ENCODE results near the gene RGS3. TPM values are rescaled to one million over a fixed set of nuclear protein-coding genes. Genes with fewer than 3 reads are reported as not detected.

Gene RGS3
- polyA plus RNA-seq, 2 of the 4 experiments (the other 2 are of a cell fraction) = 19.6 to 22.9 TPM

DNA sequence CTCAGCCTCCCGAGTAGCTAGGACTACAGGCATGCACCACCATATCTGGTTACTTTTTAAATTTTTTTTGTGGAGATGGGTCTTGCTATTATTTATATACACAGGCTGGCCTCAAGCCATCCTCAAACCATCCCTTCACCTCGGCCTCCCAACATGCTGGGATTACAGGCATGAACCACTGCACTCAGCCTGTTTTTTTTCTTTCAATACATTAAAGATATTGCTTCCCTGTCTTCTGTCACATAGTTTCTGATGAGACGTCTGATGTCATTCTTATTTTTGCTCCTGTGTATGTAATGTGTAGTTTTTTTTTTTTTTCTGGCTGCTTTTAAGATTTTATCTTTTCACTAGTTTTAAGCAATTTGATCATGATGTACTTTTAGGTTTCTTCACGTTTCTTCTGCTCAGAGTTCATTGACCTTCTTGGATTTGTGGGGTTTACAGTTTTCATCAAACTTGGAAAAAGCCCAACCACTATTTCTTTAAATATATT, 11.4 kb upstream of the RGS3 start:
- Histone ChIP-seq H3K9me3 (no peaks in the 10 kb centered on the region), H3K27ac (no peak overlapping the region), H3K4me2 (no peak overlapping the region), H3K4me1 (peaks cover 20% of the 10 kb centered on the region), H3K4me3 (no peak overlapping the region)
- FAIRE-seq (no peak), DNase-seq (ENCODE audit: low read depth in 1 of 2, low spot score in 1 of 2) (no peak), ATAC-seq (no peak)
- CTCF ChIA-PET = interaction anchor here (0.7 to 9.9 kb wide), 5 partner anchors 11 to 212 kb away, joined by 3 to 390 read pairs (median 4); partner anchors contain the start of gene RGS3
- POLR2A ChIA-PET = no interaction called here
- 73% methylated on average over 4 of the region's 4 CpGs for whole genome bisulfite sequencing (ENCODE audit: missing lambda C conversion rate)
- no peak for TF ChIP-seq CHD4 (IDR thresholded peaks at IDR 0.05; ENCODE audit: borderline replicate concordance)
- TF ChIP-seq ZSCAN20 (CRISPR knock-in tag; IDR thresholded peaks at IDR 0.05) = no peak
- no peak for TF ChIP-seq RCOR1 (IDR thresholded peaks at IDR 0.05; ENCODE audit: low read depth, low read length)
- TF ChIP-seq ZC3H11A (IDR thresholded peaks at IDR 0.05) = no peak
- TF ChIP-seq TFCP2L1 (CRISPR knock-in tag; IDR thresholded peaks at IDR 0.05) = no peak
- TF ChIP-seq NFE2L2 (conservative IDR thresholded peaks at IDR 0.05; ENCODE audit: low read length) = no peak
- TF ChIP-seq CEBPB (IDR thresholded peaks at IDR 0.05) = no peak
- TF ChIP-seq, protein P1, sequence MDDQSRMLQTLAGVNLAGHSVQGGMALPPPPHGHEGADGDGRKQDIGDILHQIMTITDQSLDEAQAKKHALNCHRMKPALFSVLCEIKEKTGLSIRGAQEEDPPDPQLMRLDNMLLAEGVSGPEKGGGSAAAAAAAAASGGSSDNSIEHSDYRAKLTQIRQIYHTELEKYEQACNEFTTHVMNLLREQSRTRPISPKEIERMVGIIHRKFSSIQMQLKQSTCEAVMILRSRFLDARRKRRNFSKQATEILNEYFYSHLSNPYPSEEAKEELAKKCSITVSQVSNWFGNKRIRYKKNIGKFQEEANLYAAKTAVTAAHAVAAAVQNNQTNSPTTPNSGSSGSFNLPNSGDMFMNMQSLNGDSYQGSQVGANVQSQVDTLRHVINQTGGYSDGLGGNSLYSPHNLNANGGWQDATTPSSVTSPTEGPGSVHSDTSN (IDR thresholded peaks at IDR 0.05) = no peak
- TF ChIP-seq, protein P2, sequence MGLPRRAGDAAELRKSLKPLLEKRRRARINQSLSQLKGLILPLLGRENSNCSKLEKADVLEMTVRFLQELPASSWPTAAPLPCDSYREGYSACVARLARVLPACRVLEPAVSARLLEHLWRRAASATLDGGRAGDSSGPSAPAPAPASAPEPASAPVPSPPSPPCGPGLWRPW (IDR thresholded peaks at IDR 0.05) = no peak
- TF ChIP-seq MYC (IDR thresholded peaks at IDR 0.05; ENCODE audit: borderline replicate concordance, low read length) = no peak
- TF ChIP-seq, protein P3, sequence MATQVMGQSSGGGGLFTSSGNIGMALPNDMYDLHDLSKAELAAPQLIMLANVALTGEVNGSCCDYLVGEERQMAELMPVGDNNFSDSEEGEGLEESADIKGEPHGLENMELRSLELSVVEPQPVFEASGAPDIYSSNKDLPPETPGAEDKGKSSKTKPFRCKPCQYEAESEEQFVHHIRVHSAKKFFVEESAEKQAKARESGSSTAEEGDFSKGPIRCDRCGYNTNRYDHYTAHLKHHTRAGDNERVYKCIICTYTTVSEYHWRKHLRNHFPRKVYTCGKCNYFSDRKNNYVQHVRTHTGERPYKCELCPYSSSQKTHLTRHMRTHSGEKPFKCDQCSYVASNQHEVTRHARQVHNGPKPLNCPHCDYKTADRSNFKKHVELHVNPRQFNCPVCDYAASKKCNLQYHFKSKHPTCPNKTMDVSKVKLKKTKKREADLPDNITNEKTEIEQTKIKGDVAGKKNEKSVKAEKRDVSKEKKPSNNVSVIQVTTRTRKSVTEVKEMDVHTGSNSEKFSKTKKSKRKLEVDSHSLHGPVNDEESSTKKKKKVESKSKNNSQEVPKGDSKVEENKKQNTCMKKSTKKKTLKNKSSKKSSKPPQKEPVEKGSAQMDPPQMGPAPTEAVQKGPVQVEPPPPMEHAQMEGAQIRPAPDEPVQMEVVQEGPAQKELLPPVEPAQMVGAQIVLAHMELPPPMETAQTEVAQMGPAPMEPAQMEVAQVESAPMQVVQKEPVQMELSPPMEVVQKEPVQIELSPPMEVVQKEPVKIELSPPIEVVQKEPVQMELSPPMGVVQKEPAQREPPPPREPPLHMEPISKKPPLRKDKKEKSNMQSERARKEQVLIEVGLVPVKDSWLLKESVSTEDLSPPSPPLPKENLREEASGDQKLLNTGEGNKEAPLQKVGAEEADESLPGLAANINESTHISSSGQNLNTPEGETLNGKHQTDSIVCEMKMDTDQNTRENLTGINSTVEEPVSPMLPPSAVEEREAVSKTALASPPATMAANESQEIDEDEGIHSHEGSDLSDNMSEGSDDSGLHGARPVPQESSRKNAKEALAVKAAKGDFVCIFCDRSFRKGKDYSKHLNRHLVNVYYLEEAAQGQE (IDR thresholded peaks at IDR 0.05) = no peak
- TF ChIP-seq, protein P4, sequence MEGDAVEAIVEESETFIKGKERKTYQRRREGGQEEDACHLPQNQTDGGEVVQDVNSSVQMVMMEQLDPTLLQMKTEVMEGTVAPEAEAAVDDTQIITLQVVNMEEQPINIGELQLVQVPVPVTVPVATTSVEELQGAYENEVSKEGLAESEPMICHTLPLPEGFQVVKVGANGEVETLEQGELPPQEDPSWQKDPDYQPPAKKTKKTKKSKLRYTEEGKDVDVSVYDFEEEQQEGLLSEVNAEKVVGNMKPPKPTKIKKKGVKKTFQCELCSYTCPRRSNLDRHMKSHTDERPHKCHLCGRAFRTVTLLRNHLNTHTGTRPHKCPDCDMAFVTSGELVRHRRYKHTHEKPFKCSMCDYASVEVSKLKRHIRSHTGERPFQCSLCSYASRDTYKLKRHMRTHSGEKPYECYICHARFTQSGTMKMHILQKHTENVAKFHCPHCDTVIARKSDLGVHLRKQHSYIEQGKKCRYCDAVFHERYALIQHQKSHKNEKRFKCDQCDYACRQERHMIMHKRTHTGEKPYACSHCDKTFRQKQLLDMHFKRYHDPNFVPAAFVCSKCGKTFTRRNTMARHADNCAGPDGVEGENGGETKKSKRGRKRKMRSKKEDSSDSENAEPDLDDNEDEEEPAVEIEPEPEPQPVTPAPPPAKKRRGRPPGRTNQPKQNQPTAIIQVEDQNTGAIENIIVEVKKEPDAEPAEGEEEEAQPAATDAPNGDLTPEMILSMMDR (IDR thresholded peaks at IDR 0.05) = no peak

DNA sequence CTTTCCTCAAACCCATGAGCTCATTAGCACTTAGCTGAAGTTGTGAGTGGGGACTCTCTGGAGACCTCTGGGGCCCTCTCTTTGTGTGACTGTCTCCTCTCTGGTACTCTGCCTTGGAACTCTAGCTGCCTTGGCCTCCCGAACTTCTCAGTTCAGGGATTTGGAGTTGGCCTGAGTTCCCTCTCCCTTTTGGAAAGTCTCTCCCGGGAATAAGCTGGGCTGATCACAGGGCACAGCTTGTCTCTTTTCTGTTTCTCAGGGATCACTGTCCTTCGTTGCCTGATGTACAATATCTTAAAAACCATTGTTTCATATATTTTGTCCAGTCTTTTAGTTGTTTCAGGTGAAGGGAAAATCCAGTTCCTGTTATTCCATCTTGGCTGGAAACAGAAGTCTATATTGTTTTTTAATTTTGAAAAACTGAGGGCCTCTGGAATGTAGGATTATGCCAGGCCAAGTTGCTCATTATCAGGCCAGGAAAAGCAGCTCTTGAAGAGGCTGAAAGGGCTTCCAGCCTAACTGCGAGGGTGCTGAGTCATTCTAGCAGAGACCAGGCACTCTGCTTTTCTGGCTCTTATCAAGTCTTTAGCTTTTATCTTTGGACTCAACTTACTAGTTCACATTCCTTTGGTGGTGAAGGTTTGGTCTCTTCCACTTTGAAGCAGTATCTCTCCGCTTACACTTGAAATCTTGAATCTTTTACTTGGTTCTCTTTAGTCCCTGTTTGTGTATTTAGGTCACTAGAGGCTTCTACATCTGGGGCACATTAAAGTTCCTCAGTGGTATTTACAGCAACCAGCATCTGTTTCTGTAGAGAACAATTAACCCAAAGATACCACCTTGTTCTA, 8.4 kb upstream of the RGS3 start:
- Histone ChIP-seq H3K4me1 (peaks cover 20% of the 10 kb centered on the region), H3K27ac (peak overlapping the region; percentile 68 to 85), H3K9me3 (no peaks in the 10 kb centered on the region), H3K4me3 (no peak overlapping the region), H3K4me2 (peak overlapping the region; percentile 18; the same call in 2 of the 3 replicates)
- no peak for FAIRE-seq
- peak in 1 of 2 experiments; percentile 89; a peak in 3 of 6 replicates for ATAC-seq
- peak in 1 of 2 experiments; percentile 72 for DNase-seq (ENCODE audit: low read depth in 1 of 2, low spot score in 1 of 2)
- 77% methylated on average over 5 of the region's 5 CpGs for WGBS (ENCODE audit: missing lambda C conversion rate)
- CTCF ChIA-PET = interaction anchor here (0.9 to 6.8 kb wide), 9 partner anchors 9 to 202 kb away, joined by 3 to 72 read pairs (median 4); no protein-coding TSS in a partner anchor
- POLR2A ChIA-PET = no interaction called here
- no peak for TF ChIP-seq CEBPB (IDR thresholded peaks at IDR 0.05)
- no peak for TF ChIP-seq NR3C1 (IDR thresholded peaks at IDR 0.05)
- TF ChIP-seq CBX2 (IDR thresholded peaks at IDR 0.05; ENCODE audit: borderline replicate concordance, low read depth) = no peak
- TF ChIP-seq, protein P4 (IDR thresholded peaks at IDR 0.05) = no peak
- no peak for TF ChIP-seq SMC3 (IDR thresholded peaks at IDR 0.05)
- no peak for TF ChIP-seq RARB (CRISPR knock-in tag; IDR thresholded peaks at IDR 0.05)
- TF ChIP-seq, protein P5, sequence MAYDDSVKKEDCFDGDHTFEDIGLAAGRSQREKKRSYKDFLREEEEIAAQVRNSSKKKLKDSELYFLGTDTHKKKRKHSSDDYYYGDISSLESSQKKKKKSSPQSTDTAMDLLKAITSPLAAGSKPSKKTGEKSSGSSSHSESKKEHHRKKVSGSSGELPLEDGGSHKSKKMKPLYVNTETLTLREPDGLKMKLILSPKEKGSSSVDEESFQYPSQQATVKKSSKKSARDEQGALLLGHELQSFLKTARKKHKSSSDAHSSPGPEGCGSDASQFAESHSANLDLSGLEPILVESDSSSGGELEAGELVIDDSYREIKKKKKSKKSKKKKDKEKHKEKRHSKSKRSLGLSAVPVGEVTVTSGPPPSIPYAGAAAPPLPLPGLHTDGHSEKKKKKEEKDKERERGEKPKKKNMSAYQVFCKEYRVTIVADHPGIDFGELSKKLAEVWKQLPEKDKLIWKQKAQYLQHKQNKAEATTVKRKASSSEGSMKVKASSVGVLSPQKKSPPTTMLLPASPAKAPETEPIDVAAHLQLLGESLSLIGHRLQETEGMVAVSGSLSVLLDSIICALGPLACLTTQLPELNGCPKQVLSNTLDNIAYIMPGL (CRISPR knock-in tag; IDR thresholded peaks at IDR 0.05; ENCODE audit: borderline replicate concordance) = no peak
- no peak for TF ChIP-seq ZSCAN20 (CRISPR knock-in tag; IDR thresholded peaks at IDR 0.05)
- peak; percentile 64; the same call in 1 of the 2 replicates for TF ChIP-seq NFE2L2 (conservative IDR thresholded peaks at IDR 0.05; ENCODE audit: low read length)
- TF ChIP-seq ZNF302 (CRISPR knock-in tag; IDR thresholded peaks at IDR 0.05) = no peak
- no peak for TF ChIP-seq HEYL (CRISPR knock-in tag; IDR thresholded peaks at IDR 0.05)
- no peak for TF ChIP-seq SREBF2 (IDR thresholded peaks at IDR 0.05)
- no peak for TF ChIP-seq HOXB5 (CRISPR knock-in tag; IDR thresholded peaks at IDR 0.05)
- TF ChIP-seq KDM5A (IDR thresholded peaks at IDR 0.05) = no peak
- no peak for TF ChIP-seq JUN (IDR thresholded peaks at IDR 0.05)
- peak; percentile 34; the same call in 1 of the 2 replicates for TF ChIP-seq EHF (CRISPR knock-in tag; IDR thresholded peaks at IDR 0.05)

Data from A549 (cell line).